H1 (cell line): Measurements from ENCODE around the gene IGLL1. TPM values are rescaled to one million over a fixed set of nuclear protein-coding genes. Genes with fewer than 3 reads are reported as not detected.

Experiments used
- ASH2L ChIP-seq: fragments of 200-600, 300-600 bp; sonication (generic); IDR thresholded peaks from one replicate; pipeline ENCODE4 v1.7.1; 2017; ENCODE audit warnings: low read length
- ATF2 ChIP-seq: IDR thresholded peaks from 2 replicates; pipeline ENCODE4 v1.6.1; 2012; ENCODE audit warnings: low read length, inconsistent platforms
- GTF2F1 ChIP-seq: IDR thresholded peaks from 2 replicates; pipeline ENCODE4 v1.6.1; 2012; ENCODE audit warnings: low read depth, low read length, improper control_type of control experiment, borderline replicate concordance
- HDAC2 ChIP-seq, 2 experiments: fragments of 300-600 bp in 1 of 2; sonication (generic) in 1 of 2; IDR thresholded peaks; 2 replicates each; pipeline ENCODE4 v1.6.1; 2011 to 2012; ENCODE audit warnings: low read depth in 2 of 2, low read length in 2 of 2, mild to moderate bottlenecking in 2 of 2, moderate library complexity in 2 of 2, borderline replicate concordance in 1 of 2, inconsistent platforms in 1 of 2
- NRF1 ChIP-seq: IDR thresholded peaks from 2 replicates; pipeline ENCODE4 v1.6.1; 2011; ENCODE audit warnings: mild to moderate bottlenecking, low read depth, low read length, improper control_type of control experiment
- PHF8 ChIP-seq: fragments of 200-600 bp; sonication (generic); conservative IDR thresholded peaks from 2 replicates; pipeline ENCODE4 v1.7.1; 2012; ENCODE audit warnings: low read depth, mild to moderate bottlenecking, inconsistent platforms, low read length, moderate library complexity
- POLR2AphosphoS5 ChIP-seq: IDR thresholded peaks from 2 replicates; pipeline ENCODE4 v1.6.1; 2011; ENCODE audit warnings: low read depth, low read length
- RFX5 ChIP-seq: IDR thresholded peaks from 2 replicates; pipeline ENCODE4 v1.6.1; 2011; ENCODE audit warnings: low read depth, low read length, improper control_type of control experiment, borderline replicate concordance
- SUZ12 ChIP-seq: fragments of 200-600 bp; sonication (generic); IDR thresholded peaks from 2 replicates; pipeline ENCODE4 v1.6.1; 2012; ENCODE audit warnings: mild to moderate bottlenecking, inconsistent platforms, low read length, moderate library complexity, mixed read lengths
- USF2 ChIP-seq: IDR thresholded peaks from 2 replicates; pipeline ENCODE4 v1.6.1; 2011; ENCODE audit warnings: low read length, improper control_type of control experiment
- polyA plus RNA-seq, 7 experiments: library from polyadenylated mRNA; depleted of rRNA in 3 of 7; stranded (reverse) in 5 of 7; unstranded in 2 of 7; fragments of >200 nt in 5 of 7; fragments of 200-250 nt in 2 of 7; gene quantifications; 1 replicate in 5 of 7; 2 replicates in 1 of 7; 4 replicates in 1 of 7; pipeline versions ENCODE4 v1.2.1 to v1.2.3, GENCODE V29; 2011 to 2013; ENCODE audit warnings: missing spikeins in 2 of 7, mixed read lengths in 2 of 7
- total RNA-seq: library from RNA; stranded (reverse); fragmentation: NEBNext Ultra II Directional; extraction: Animal tissue kit (Norgen Biotek cat#: 25700); gene quantifications from 2 replicates; pipeline ENCODE4 v1.2.1, GENCODE V29; 2021

Gene IGLL1
- total and polyA plus RNA-seq, 2 of the 8 experiments (the other 6 are each of a cell fraction or from before 2014, with no cell fraction given), result not detected

GRCh38 chr22:23550049-23550650 is 29.9 kb downstream of the IGLL1 start (continued):
- TF ChIP-seq POLR2AphosphoS5 (no peak), GTF2F1 (no peak), PHF8 (no peak), NRF1 (no peak), HDAC2 (IDR thresholded peaks at IDR 0.05; ENCODE audit: borderline replicate concordance in 1 of 2, low read depth in 2 of 2, low read length in 2 of 2) (no peak), SUZ12 (no peak), USF2 (no peak), RFX5 (no peak), ATF2 (no peak), ASH2L (no peak)
